GM19035 (cell line): ENCODE results near the gene UTP11.
A peak's percentile ranks its signal among the peaks of the same experiment; 100 is the strongest.

Experiments used
- ATAC-seq: cut with Tn5 transposase; IDR thresholded peaks from one replicate; pipeline ENCODE4 v1.9.1; 2021; ENCODE audit not compliant: unreplicated experiment

The UTP11 gene

GRCh38 chr1:38045401-38046332, 33.1 kb downstream of the UTP11 start:
- ATAC-seq = peak; percentile 5

- peak; percentile 12 for ATAC-seq
Measured at GRCh38 chr1:38046333-38046883, 33.9 kb downstream of the UTP11 start, which contains the start of gene POU3F1. Gene POU3F1, minus strand, starts transcription at chr1:38046793. Its CDS starts 50 bp downstream, at chr1:38046743.

DNA sequence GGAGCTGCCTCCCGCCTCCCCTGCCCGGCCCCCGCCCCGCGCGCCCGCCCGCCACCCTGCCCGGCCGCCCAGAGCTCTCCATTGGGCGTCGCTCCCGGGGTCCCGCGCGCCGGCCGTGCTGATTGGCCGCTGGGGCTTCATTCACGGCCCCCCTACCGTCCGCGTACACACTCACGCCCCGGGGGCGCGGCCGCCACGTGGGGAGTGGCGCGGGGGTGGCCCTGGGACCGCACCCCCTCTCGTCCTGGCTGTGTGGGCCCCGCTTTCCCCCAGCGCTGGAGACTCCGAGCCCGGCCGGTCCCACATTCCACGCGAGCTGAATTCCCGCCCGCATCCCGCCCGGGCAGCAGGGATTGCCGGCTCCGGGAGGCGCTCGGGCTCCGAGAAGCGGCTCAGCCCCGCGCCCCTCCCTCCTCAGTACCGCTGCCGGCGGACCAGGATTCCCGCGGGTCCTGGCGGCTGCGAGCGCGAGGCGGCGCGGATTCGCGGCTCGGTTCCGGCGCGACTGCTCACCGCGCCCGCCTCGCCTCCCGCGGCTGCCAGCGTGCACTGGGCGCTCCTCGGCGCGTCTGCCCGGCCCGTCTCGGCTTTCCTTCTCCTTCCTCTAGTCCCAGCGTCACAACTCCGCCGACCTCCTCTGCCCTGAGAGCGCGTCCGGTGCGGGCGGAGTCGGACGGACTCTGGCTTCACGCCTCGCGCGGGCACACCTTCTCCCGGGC, 34.5 kb downstream of the UTP11 start:
- ATAC-seq = peak; percentile 64

GRCh38 chr1:38047603-38048141, 35.1 kb downstream of the UTP11 start:
- no peak for ATAC-seq

DNA sequence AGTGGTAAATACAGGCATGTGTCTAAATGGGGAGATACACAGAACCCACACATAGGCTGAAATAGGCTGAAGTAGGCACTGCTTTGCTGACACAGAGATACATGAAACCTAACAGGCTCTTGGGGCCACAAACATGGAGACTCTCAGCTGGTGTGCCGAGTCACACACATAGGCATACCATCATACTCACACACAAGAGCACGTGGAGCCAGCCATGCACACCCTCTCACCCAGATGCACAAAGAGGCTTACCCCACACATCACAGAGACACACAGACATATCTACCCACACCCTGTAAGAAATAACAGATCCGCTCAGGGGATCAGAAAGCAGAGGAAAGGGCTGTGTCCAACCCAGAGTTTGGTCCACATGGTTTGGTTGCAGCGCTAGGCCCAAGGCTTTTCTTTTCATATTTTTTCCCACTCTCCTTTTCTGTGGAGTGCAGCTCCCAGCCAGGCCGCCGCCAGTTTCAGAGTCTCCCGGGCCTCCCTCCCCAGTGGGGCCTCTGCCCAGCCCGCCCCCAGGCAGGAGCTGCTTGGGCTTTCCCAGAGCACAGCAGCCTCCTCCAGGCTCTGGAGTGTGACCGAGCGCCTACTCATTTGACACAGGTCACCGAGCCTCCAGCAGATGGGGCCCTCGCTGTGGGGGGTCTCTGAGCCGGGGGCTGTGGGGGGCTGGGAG, 38.0 kb downstream of the UTP11 start:
- no peak for ATAC-seq

- ATAC-seq = no peak
Measured at GRCh38 chr1:38051079-38051543, 38.6 kb downstream of the UTP11 start.

- ATAC-seq = no peak
Measured at GRCh38 chr1:38052750-38053415, 40.3 kb downstream of the UTP11 start.

DNA sequence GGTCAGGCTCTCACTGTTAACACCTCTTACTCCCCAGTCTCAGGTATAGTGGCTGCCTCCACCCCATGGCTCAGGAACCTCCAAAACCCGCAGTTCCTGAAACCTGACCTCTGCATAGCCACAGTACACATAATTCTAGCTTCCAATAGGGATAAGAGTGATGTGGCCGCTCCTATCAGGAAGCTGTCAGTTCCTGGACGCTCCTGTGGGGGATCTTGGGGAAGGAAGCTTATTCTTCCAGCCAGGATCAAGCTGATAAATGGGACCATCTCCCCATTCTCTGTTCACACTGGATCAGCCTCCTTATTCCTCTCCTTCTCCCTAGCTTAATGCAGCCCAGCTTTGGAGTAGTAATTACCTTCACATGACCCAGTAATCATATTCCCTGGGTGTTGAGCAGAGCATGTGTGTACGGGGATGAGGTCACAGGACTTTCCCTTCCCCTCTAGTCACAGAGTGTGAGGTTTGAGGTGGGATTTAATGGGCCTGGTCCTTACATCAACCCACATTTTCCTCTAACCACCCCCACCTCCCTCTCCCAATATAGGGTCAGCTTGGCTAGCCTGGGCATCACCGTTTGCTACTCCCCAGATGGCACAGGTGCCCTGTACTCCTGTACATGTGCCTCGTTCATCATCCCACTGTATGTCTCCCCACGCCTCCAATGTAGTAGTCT, 41.0 kb downstream of the UTP11 start:
- no peak for ATAC-seq

- ATAC-seq = no peak
Measured at GRCh38 chr1:38055398-38055797, 42.9 kb downstream of the UTP11 start.

DNA sequence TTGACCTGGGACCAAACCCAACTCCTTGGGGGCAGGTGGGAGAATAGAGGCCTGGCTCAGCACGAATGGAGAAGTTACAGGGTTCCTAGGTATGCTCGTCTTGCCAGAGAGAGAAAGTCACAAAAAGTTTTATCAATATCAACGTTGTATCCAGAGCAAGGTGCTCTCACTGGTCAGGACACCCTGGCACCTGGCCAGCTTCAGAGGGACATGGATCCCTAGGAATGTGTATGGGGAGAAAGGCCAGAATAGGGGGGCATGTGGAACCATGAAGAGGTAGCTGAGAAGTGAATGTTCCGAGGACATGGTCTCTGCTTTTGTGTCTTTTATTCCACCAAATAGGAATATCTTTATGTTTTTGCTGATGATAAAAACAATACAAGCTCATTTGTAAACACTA, 43.4 kb downstream of the UTP11 start:
- no peak for ATAC-seq

DNA sequence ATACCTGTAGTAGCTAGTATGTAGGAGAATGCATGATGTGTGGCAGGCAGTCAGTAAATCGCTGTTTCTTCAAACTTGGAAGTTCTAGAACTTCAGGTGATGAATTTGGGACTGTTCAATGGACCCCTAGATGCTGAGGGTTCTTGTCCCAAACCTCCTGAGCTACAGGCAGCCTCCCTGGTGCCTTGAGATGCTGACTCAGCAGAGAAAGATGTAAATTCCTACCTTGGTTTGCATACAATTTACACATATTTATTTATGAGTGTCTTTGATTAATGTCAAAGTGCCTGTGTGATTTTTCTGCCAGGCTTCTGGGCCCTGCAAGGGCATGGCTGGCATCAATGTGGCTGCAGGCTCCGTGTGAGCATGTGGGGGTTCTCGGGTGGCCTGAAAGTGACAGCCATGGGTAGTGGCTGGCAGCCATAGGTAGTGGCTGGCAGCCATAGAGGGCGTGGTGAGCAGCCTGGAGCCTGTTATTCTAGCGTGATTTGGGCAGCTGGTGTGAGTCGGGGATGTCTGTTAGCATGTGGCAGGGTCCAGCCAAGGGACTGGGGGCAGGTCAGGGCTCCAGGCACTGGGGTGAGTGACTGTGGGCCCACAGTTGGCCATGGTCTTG, 47.2 kb downstream of the UTP11 start:
- no peak for ATAC-seq

GRCh38 chr1:38060498-38060897, 48.0 kb downstream of the UTP11 start:
- no peak for ATAC-seq

DNA sequence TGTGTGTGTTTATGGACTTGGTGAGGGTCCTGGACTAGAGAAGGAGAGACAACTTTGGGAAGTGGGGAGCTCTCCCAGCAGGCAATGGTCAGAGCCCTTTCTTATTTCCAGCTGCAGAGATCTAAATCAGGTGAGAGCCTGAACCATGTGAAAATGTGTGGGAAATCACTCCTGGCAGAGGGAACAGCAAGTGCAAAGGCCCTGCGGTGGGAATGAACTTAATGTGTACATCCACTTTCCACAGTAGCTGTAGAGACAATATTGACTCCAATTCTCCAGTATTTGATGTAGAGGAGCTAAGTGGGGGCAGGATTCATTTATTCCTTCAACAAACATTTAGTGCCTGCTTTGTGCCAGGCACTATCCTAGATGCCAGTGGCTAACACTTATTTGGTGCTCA, 48.8 kb downstream of the UTP11 start:
- ATAC-seq = no peak

GRCh38 chr1:38061883-38062328, 49.4 kb downstream of the UTP11 start:
- peak; percentile 74 for ATAC-seq

DNA sequence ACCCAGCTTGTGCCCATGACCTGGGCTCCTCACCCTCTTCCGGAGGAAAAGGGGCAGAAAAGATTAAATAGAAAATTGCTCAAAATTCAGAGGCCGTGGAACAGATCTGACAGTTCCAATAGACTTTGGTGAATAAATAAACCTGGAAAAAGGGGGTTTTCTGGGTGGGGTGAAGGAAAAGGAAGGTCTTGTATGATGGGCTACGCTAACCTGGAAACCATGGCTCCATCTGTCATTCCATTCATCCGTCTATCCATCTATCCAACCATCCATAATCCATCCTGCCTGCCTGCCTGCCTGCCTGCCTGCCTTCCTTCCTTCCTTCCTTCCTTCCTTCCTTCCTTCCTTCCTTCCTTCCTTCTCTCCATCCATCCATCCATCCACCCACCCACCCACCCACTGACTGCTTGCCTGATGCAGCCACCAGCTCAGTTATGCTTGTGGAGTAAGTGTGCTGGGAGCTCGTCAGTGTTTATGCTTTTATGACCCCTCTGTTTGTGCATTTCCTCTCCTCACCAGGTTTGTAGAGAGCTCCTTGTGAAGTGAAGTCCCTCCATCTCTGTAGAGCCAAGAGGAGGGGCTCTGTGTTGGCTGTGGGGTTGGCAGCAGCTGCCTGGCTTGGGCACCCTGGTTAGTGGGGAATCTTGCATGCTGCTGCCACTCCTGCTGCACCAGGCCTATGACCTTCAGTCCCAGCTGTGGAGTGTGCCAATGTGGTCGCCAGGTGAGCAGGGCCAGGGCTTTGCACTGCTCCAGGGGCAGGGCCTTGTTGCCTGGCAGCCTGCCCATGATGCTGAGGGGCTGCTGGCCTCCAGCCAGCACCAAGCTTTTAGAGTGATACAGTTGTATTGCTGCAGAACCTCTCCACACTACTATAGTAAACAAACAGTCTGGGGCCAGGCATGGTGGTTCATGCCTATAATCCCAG, 50.1 kb downstream of the UTP11 start:
- ATAC-seq = no peak

DNA sequence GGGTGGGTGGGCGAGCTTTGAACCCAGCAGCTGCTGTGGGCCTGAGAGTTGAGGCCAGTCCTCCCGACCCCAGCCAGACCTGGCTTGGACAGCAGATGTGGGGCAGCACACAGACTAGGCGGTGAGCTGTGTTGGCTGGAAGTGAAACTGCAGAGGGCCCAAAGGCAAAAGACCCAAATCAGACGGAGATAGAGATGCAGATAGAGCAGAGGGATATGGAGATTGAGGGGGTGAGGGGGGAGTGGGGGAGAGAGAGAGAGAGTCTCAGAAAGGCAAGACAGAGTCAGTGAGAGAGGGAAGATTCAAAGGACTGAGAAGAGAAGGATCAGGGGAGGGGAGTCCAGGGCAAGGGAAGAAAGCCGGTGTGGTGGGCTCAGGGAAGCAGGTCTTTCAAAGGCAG, 51.1 kb downstream of the UTP11 start:
- no peak for ATAC-seq

GRCh38 chr1:38064197-38064903, 51.8 kb downstream of the UTP11 start:
- no peak for ATAC-seq
